CD8-positive, alpha-beta memory T cell (primary cell): ENCODE data around the gene SLC37A4. TPM values are rescaled to one million over a fixed set of nuclear protein-coding genes. Genes with fewer than 3 reads are reported as not detected.

ENCODE experiments used
- CTCF ChIA-PET: fragments of 350-600 bp; sonication (Branson Sonifier 250); formaldehyde crosslinking; loops from one replicate; lab custom pipeline; 2021; ENCODE audit warnings: antibody characterized with exemption; lab: Charles Lee
- POLR2A ChIA-PET: fragments of 350-600 bp; sonication (Branson Sonifier 250); formaldehyde crosslinking; loops from one replicate; lab custom pipeline; 2021; ENCODE audit warnings: antibody characterized with exemption; lab: Charles Lee
- DNase-seq, 5 donors: peaks; one replicate each; pipeline versions ENCODE4 v3.0.0 to v3.0.0-alpha.2; 2020 to 2022; ENCODE audit warnings: mixed read lengths in 1 of 5
- H3K27ac ChIP-seq: one replicate; pipeline ENCODE4 v1.7.0; 2013; ENCODE audit warnings: low read depth, mild to moderate bottlenecking, low read length, moderate library complexity
- H3K27me3 ChIP-seq: 2 replicates; pipeline ENCODE4 v1.7.0; 2013; ENCODE audit warnings: low read length, mild to moderate bottlenecking; ENCODE audit not compliant: insufficient read depth, poor library complexity, severe bottlenecking
- H3K36me3 ChIP-seq: 2 replicates; pipeline ENCODE4 v1.7.0; 2013; ENCODE audit warnings: mild to moderate bottlenecking, low read length, moderate library complexity; ENCODE audit not compliant: insufficient read depth
- H3K4me1 ChIP-seq: 2 replicates; pipeline ENCODE4 v1.7.0; 2013; ENCODE audit warnings: mild to moderate bottlenecking, low read length, moderate library complexity; ENCODE audit not compliant: insufficient read depth
- H3K4me3 ChIP-seq: 2 replicates; pipeline ENCODE4 v1.7.0; 2013; ENCODE audit warnings: mild to moderate bottlenecking, low read length
- H3K9me3 ChIP-seq: 2 replicates; pipeline ENCODE4 v1.7.0; 2013; ENCODE audit warnings: mild to moderate bottlenecking, low read length
- H3K27ac Mint-ChIP-seq, 8 donors: one replicate each; pipeline ENCODE4 v1.8.0; 2020 to 2021; ENCODE audit warnings: mixed read lengths in 8 of 8, mild to moderate bottlenecking in 6 of 8, inconsistent platforms in 3 of 8, moderate library complexity in 3 of 8
- H3K27me3 Mint-ChIP-seq, 2 donors: one replicate each; pipeline ENCODE4 v1.8.0; 2020 to 2021; ENCODE audit warnings: mixed read lengths in 2 of 2, mild to moderate bottlenecking in 1 of 2, moderate library complexity in 1 of 2
- H3K36me3 Mint-ChIP-seq, 3 donors: one replicate each; pipeline ENCODE4 v1.8.0; 2020 to 2021; ENCODE audit warnings: mixed read lengths in 3 of 3, inconsistent platforms in 1 of 3, mild to moderate bottlenecking in 1 of 3
- H3K4me1 Mint-ChIP-seq, 3 donors: one replicate each; pipeline ENCODE4 v1.8.0; 2020 to 2021; ENCODE audit warnings: mixed read lengths in 3 of 3, inconsistent platforms in 1 of 3, mild to moderate bottlenecking in 1 of 3
- H3K4me3 Mint-ChIP-seq, 7 donors: one replicate each; pipeline ENCODE4 v1.8.0; 2020 to 2021; ENCODE audit warnings: mixed read lengths in 7 of 7, mild to moderate bottlenecking in 6 of 7, moderate library complexity in 4 of 7, inconsistent platforms in 2 of 7
- H3K9me3 Mint-ChIP-seq, 5 donors: one replicate each; pipeline ENCODE4 v1.8.0; 2020 to 2022; ENCODE audit warnings: mixed read lengths in 5 of 5, mild to moderate bottlenecking in 3 of 5, moderate library complexity in 2 of 5, inconsistent platforms in 1 of 5
- polyA plus RNA-seq: library from polyadenylated mRNA; unstranded; fragments of 300-500 nt; fragmentation: Illumina TruSeq; gene quantifications from one replicate; pipeline ENCODE4 v1.2.3, GENCODE V29; 2021
- total RNA-seq, 2 experiments: library from RNA; stranded (reverse); gene quantifications; one replicate each; pipeline ENCODE4 v1.2.3, GENCODE V29; 2021

Gene SLC37A4
- total and polyA plus RNA-seq, 3 experiments from 2014 or later: 11.3 to 28.5 (median 22.7) TPM

DNA sequence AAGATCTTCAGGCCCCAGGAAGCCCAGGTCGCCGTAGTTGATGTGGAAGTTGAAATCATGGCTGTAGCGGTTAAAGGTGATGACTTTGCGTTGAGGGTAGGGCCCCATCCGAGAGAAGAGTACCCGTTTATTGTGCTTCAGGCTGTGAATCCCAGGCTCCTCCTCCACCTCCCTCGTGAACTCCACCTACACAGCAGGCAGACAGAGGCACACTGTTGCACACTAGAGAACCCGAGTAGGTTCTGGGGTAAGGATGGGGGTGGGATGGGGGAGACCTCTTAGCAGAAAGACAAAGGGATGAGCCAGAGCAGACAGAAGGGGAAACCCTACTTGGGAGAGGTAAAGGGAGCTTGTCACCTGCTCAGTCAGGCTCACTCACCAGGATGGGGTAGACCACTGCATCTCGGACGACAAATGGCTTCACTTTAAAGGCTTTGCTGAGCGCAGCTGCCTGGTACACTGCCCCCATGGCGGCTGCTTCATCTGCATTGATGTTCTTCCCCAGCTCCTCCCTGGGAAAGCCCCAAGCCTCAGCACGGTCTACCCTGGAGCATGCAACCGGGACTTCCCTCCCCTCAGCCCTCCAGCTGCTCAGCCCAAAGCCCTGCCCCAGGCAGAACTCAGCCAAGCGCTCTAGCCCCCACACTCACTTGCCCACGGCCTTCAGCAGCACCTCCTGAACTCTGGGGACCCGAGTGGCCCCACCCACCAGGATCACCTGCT is 20.9 kb upstream of the SLC37A4 start:
- peaks cover 24 to 44% (median 32%) of the 10 kb centered on the region in 3 donors for H3K4me1 Mint-ChIP-seq
- no peak overlapping the region for H3K4me3 ChIP-seq
- H3K27ac ChIP-seq: no peak overlapping the region
- peak overlapping the region in 2 of 7 donors; percentile 8 to 34 for H3K4me3 Mint-ChIP-seq
- peaks cover 76% of the 10 kb centered on the region for H3K36me3 ChIP-seq
- no peaks in the 10 kb centered on the region for H3K9me3 Mint-ChIP-seq
- no peak for DNase-seq
- no peaks in the 10 kb centered on the region for H3K9me3 ChIP-seq
- ChIA-PET POLR2A (interaction anchor here (0.6 kb wide), 2 partner anchors 34 to 43 kb away, joined by 3 read pairs; no protein-coding TSS in a partner anchor), CTCF (interaction anchor here (1.2 kb wide), 1 partner anchor 32 kb away, joined by 3 read pairs; no protein-coding TSS in a partner anchor)
- H3K27me3 Mint-ChIP-seq: no peaks in the 10 kb centered on the region
- no peaks in the 10 kb centered on the region for H3K27me3 ChIP-seq
- H3K27ac Mint-ChIP-seq: peak overlapping the region in 4 of 8 donors; percentile 43 to 73 (median 52)
- H3K36me3 Mint-ChIP-seq: peaks cover 19 to 94% (median 20%) of the 10 kb centered on the region in 3 donors
- H3K4me1 ChIP-seq: peaks cover 13% of the 10 kb centered on the region

DNA sequence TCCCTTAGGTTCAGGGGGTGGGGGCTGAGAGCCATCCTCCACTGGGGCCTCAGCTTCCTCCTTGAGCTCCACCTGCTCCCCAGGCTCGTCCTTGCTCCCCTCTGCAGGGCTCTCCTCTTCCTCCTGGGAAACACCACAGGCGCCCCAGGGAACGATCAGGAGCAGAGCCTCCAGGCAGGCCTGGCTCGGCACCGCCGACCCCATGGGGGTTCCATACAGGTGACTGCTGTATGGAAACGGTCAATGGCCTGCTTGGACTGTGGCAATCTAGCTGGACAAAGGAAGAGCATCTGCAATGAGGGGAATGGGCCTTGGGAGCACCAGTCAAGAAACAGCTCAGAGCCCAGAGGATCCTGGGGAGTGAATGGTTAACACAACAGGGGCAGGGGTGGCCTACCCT is 18.4 kb upstream of the SLC37A4 start:
- no peaks in the 10 kb centered on the region for H3K27me3 Mint-ChIP-seq
- no peaks in the 10 kb centered on the region for H3K9me3 Mint-ChIP-seq
- ChIA-PET POLR2A (no interaction called here), CTCF (no interaction called here)
- peak overlapping the region in 1 of 8 donors; percentile 78 for H3K27ac Mint-ChIP-seq
- no peak for DNase-seq
- no peak overlapping the region for H3K27ac ChIP-seq
- no peaks in the 10 kb centered on the region for H3K9me3 ChIP-seq
- H3K36me3 Mint-ChIP-seq: peaks cover 19 to 94% (median 21%) of the 10 kb centered on the region in 3 donors
- H3K36me3 ChIP-seq: peaks cover 68% of the 10 kb centered on the region
- H3K4me1 Mint-ChIP-seq: peaks cover 9 to 26% (median 14%) of the 10 kb centered on the region in 3 donors
- H3K4me3 Mint-ChIP-seq: no peak overlapping the region
- H3K27me3 ChIP-seq: no peaks in the 10 kb centered on the region
- H3K4me1 ChIP-seq: no peaks in the 10 kb centered on the region
- H3K4me3 ChIP-seq: no peak overlapping the region

DNA sequence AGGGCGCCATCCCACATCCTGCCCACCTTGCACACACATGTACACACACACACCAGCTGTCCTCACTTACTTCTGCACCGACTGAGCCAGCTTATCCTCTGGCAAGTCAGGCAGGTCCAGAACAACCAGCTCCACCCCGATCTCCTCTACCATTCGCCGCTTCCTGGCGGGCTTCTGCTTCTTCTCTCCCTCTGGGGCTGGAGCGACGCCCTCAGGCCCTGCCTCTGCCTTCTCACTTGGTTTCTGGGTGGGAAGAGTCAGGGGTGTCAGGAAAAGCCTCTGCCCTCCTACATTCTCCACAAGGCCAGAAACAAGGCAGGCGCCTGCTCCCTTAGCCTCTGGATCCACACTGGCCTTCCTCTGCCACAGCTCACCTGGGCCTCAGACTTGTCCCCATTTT is 18.0 kb upstream of the SLC37A4 start:
- Histone ChIP-seq H3K9me3 (no peaks in the 10 kb centered on the region), H3K36me3 (peaks cover 63% of the 10 kb centered on the region), H3K4me3 (no peak overlapping the region), H3K27me3 (no peaks in the 10 kb centered on the region), H3K27ac (no peak overlapping the region), H3K4me1 (no peaks in the 10 kb centered on the region)
- Mint-ChIP-seq H3K9me3 (no peaks in the 10 kb centered on the region), H3K27ac (no peak overlapping the region), H3K4me1 (peaks cover 7 to 22% (median 13%) of the 10 kb centered on the region in 3 donors), H3K4me3 (peak overlapping the region in 1 of 7 donors; percentile 69), H3K27me3 (no peaks in the 10 kb centered on the region), H3K36me3 (peaks cover 19 to 90% (median 21%) of the 10 kb centered on the region in 3 donors)
- no peak for DNase-seq
- ChIA-PET CTCF (no interaction called here), POLR2A (no interaction called here)

DNA sequence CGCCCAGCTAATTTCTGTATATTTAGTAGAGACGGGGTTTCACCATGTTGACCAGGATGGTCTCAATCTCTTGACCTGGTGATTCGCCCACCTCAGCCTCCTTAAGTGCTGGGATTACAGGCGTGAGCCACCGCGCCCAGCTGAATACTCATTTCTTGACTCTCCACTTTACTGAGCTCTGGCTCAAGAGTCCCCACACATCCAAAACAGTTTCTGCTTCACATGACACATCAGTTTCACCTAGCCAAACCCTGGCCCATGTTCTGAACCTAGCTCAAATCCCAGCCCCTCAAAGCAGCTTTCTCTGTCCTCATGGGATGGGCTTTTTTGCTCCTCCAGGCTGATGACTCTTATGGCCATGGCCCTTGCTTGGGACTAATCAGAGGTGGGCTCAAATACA is 16.5 kb upstream of the SLC37A4 start:
- Histone ChIP-seq H3K9me3 (no peaks in the 10 kb centered on the region), H3K27me3 (no peaks in the 10 kb centered on the region), H3K4me3 (no peak overlapping the region), H3K36me3 (peaks cover 50% of the 10 kb centered on the region), H3K27ac (no peak overlapping the region), H3K4me1 (no peaks in the 10 kb centered on the region)
- ChIA-PET CTCF (no interaction called here), POLR2A (interaction anchor here (0.8 kb wide), 1 partner anchor 347 kb away, joined by 3 read pairs; no protein-coding TSS in a partner anchor)
- Mint-ChIP-seq H3K9me3 (no peaks in the 10 kb centered on the region), H3K4me1 (peaks cover 0 to 12% (median 8%) of the 10 kb centered on the region in 3 donors), H3K4me3 (no peak overlapping the region), H3K27me3 (no peaks in the 10 kb centered on the region), H3K36me3 (peaks cover 13 to 75% (median 15%) of the 10 kb centered on the region in 3 donors), H3K27ac (peak overlapping the region in 2 of 8 donors; percentile 24 to 73)
- DNase-seq: no peak

DNA sequence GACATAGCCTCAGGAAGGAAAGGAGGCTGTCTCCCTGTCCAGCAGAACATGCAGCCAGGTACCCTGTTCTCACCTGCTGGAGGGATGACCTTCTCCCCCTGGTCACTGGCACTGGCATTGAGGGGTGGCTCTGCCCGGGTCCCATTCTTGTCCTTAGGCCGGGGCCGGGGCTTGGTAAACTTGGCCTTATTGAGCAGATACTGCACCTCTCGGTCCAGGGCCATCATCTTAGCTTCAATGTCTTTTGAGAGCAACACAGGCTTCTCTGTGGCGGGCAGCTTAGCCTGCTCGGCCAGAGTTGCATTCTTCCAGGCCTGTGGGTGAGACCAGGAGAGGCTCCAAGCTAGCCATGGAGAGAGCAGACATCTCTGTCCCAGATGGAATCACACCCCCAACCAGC is 15.8 kb upstream of the SLC37A4 start:
- Histone ChIP-seq H3K4me3 (no peak overlapping the region), H3K4me1 (no peaks in the 10 kb centered on the region), H3K36me3 (peaks cover 43% of the 10 kb centered on the region), H3K27ac (no peak overlapping the region), H3K27me3 (no peaks in the 10 kb centered on the region), H3K9me3 (no peaks in the 10 kb centered on the region)
- no peak overlapping the region for H3K27ac Mint-ChIP-seq
- peaks cover 0 to 5% (median 4%) of the 10 kb centered on the region in 3 donors for H3K4me1 Mint-ChIP-seq
- no peaks in the 10 kb centered on the region for H3K27me3 Mint-ChIP-seq
- H3K36me3 Mint-ChIP-seq: peaks cover 12 to 68% (median 13%) of the 10 kb centered on the region in 3 donors
- no peak overlapping the region for H3K4me3 Mint-ChIP-seq
- no peak for DNase-seq
- CTCF ChIA-PET: interaction anchor here (1.1 kb wide), 1 partner anchor 15 kb away, joined by 3 read pairs; no protein-coding TSS in a partner anchor
- no peaks in the 10 kb centered on the region for H3K9me3 Mint-ChIP-seq
- POLR2A ChIA-PET: interaction anchor here (0.8 kb wide), 1 partner anchor 346 kb away, joined by 3 read pairs; no protein-coding TSS in a partner anchor

DNA sequence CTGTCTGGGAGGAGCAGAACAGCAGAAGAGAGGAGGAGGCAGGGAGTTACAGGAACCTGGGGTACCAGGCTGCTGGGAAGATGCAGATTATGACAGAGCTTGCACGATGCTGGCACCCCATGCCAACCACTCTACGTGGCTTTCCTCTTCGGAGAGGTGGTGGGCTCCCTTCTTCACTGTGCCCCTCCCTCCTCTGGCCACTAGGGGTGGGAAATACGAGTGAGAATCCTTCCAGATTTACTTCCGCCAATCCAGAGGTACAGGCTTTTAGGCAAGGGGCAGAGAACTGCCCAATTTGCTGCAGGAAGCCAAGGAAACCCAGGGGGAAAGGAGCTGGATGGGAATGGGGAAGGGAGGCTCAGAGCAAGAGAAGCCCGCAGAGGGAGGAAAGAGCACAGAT is 14.0 kb upstream of the SLC37A4 start:
- H3K27me3 Mint-ChIP-seq: no peaks in the 10 kb centered on the region
- no peak overlapping the region for H3K4me3 Mint-ChIP-seq
- POLR2A ChIA-PET: no interaction called here
- peak overlapping the region in 1 of 8 donors; percentile 19 for H3K27ac Mint-ChIP-seq
- no peak overlapping the region for H3K4me3 ChIP-seq
- no peaks in the 10 kb centered on the region for H3K9me3 ChIP-seq
- H3K36me3 Mint-ChIP-seq: peaks cover 5 to 53% (median 10%) of the 10 kb centered on the region in 3 donors
- H3K4me1 Mint-ChIP-seq: no peaks in the 10 kb centered on the region
- DNase-seq: no peak
- peaks cover 31% of the 10 kb centered on the region for H3K36me3 ChIP-seq
- no peaks in the 10 kb centered on the region for H3K4me1 ChIP-seq
- H3K9me3 Mint-ChIP-seq: no peaks in the 10 kb centered on the region
- H3K27me3 ChIP-seq: no peaks in the 10 kb centered on the region
- no peak overlapping the region for H3K27ac ChIP-seq
- CTCF ChIA-PET: no interaction called here

DNA sequence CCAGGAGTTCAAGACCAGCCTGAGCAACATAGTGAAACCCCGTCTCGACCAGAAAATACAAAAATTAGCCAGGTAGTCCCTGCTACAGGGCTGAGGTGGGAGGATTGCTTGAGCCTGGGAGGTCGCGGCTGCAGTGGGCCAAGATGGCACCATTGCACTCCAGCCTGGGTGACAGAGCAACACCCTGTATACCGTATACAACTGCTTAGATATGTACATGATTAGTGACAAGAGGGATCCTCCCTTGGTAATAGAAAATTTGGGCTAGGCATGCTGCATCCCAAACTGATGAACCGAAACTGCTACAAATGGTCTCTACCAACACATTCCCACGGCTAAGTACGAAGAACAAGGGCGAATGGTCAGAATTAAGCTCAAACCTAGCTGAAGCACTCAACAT is 12.2 kb upstream of the SLC37A4 start:
- ChIA-PET CTCF (no interaction called here), POLR2A (no interaction called here)
- H3K4me1 ChIP-seq: no peaks in the 10 kb centered on the region
- no peak for DNase-seq
- H3K4me3 ChIP-seq: no peak overlapping the region
- H3K4me3 Mint-ChIP-seq: no peak overlapping the region
- no peaks in the 10 kb centered on the region for H3K9me3 Mint-ChIP-seq
- no peak overlapping the region for H3K27ac Mint-ChIP-seq
- no peaks in the 10 kb centered on the region for H3K9me3 ChIP-seq
- H3K27me3 ChIP-seq: no peaks in the 10 kb centered on the region
- no peaks in the 10 kb centered on the region for H3K4me1 Mint-ChIP-seq
- no peak overlapping the region for H3K27ac ChIP-seq
- peaks cover 16% of the 10 kb centered on the region for H3K36me3 ChIP-seq
- peaks cover 0 to 2% of the 10 kb centered on the region in 2 donors for H3K27me3 Mint-ChIP-seq
- peaks cover 5 to 35% (median 6%) of the 10 kb centered on the region in 3 donors for H3K36me3 Mint-ChIP-seq

DNA sequence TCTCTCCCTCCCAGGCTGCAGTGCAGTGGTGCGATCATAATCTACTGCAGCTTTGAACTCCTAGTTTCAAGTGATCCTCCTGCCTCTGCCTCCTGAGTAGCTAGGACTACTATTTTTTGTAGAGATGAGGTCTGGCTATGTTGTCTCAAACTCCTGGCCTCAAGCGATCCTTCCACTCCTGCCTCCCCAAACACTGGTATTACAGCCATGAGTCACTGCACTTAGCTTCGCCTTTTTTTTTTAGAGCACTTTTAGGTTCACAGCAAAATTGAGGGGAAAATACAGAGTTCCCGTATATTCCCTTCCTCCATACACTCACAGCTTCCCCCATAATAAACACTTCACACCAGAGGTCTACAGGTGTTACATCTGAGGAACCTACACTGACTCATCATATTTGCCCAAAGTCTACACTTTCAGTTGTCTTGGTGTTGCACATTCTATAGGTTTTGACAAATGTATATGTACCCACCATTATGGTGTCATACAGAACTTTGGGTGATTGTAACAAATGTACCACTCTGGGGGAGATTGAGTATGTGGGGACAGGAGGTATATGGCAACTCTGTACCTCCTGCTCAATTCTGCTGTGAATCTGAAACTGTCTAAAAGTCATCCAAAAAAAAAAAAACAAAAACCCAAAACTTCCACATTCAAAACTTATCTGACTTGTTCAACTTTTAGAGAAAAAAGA is 11.3 kb upstream of the SLC37A4 start:
- POLR2A ChIA-PET: no interaction called here
- CTCF ChIA-PET: interaction anchor here (1.6 kb wide), 1 partner anchor 10 kb away, joined by 3 read pairs; no protein-coding TSS in a partner anchor
- H3K36me3 ChIP-seq: peaks cover 7% of the 10 kb centered on the region
- peak overlapping the region in 2 of 8 donors; percentile 12 to 43 for H3K27ac Mint-ChIP-seq
- no peak overlapping the region for H3K27ac ChIP-seq
- no peaks in the 10 kb centered on the region for H3K4me1 Mint-ChIP-seq
- H3K27me3 Mint-ChIP-seq: peaks cover 0 to 3% of the 10 kb centered on the region in 2 donors
- no peaks in the 10 kb centered on the region for H3K9me3 Mint-ChIP-seq
- H3K36me3 Mint-ChIP-seq: peaks cover 0 to 26% (median 3%) of the 10 kb centered on the region in 3 donors
- H3K4me3 Mint-ChIP-seq: no peak overlapping the region
- H3K4me3 ChIP-seq: no peak overlapping the region
- no peak for DNase-seq
- no peaks in the 10 kb centered on the region for H3K9me3 ChIP-seq
- H3K4me1 ChIP-seq: no peaks in the 10 kb centered on the region
- no peaks in the 10 kb centered on the region for H3K27me3 ChIP-seq
